CD4-positive, CD25-positive, alpha-beta regulatory T cell (primary cell): Measurements from ENCODE around the gene CERK. TPM values are rescaled to one million over a fixed set of nuclear protein-coding genes. Genes with fewer than 3 reads are reported as not detected.

Experiments
- ATAC-seq, 2 donors: fragments of 150-1000 bp; cut with Tn5 transposase; one replicate each; pipeline ENCODE4 v1.10.0; 2021; ENCODE audit warnings: low read depth in 2 of 2, moderate number of reproducible peaks in 2 of 2, moderate library complexity in 1 of 2
- DNase-seq, 3 donors: peaks; one replicate each; pipeline versions ENCODE4 v3.0.0 to v3.0.0-alpha.2; 2012 to 2022; ENCODE audit warnings: mixed read lengths in 1 of 3
- H3K27ac ChIP-seq: one replicate; pipeline ENCODE4 v1.7.0; 2013; ENCODE audit warnings: mild to moderate bottlenecking, low read length; ENCODE audit not compliant: insufficient read depth, poor library complexity, severe bottlenecking
- H3K27me3 ChIP-seq: one replicate; pipeline ENCODE4 v1.7.0; 2013; ENCODE audit warnings: low read length; ENCODE audit not compliant: control insufficient read depth, insufficient read depth
- H3K36me3 ChIP-seq: one replicate; pipeline ENCODE4 v1.7.0; 2013; ENCODE audit warnings: mild to moderate bottlenecking, low read length, moderate library complexity; ENCODE audit not compliant: control insufficient read depth, insufficient read depth
- H3K4me1 ChIP-seq: 2 replicates; pipeline ENCODE4 v1.7.0; 2013; ENCODE audit warnings: mild to moderate bottlenecking, low read length; ENCODE audit not compliant: insufficient read depth, control insufficient read depth, poor library complexity, severe bottlenecking
- H3K4me3 ChIP-seq: one replicate; pipeline ENCODE4 v1.7.0; 2013; ENCODE audit warnings: low read depth, mild to moderate bottlenecking, low read length, moderate library complexity
- H3K9me3 ChIP-seq, 2 experiments: 1 replicate in 1 of 2; 2 replicates in 1 of 2; pipeline ENCODE4 v1.7.0; 2013; ENCODE audit warnings: low read length in 2 of 2, mild to moderate bottlenecking in 1 of 2, moderate library complexity in 1 of 2; ENCODE audit not compliant: control insufficient read depth in 2 of 2
- H3K27ac Mint-ChIP-seq, 3 donors: one replicate each; pipeline ENCODE4 v1.8.0; 2020 to 2022; ENCODE audit warnings: mild to moderate bottlenecking in 3 of 3, mixed read lengths in 3 of 3, moderate library complexity in 2 of 3
- H3K27me3 Mint-ChIP-seq: one replicate; pipeline ENCODE4 v1.8.0; 2022; ENCODE audit warnings: mild to moderate bottlenecking, mixed read lengths
- H3K36me3 Mint-ChIP-seq: one replicate; pipeline ENCODE4 v1.8.0; 2020; ENCODE audit warnings: mixed read lengths
- H3K4me1 Mint-ChIP-seq, 4 donors: one replicate each; pipeline ENCODE4 v1.8.0; 2020 to 2022; ENCODE audit warnings: mixed read lengths in 4 of 4, mild to moderate bottlenecking in 1 of 4
- H3K4me3 Mint-ChIP-seq, 4 donors: one replicate each; pipeline ENCODE4 v1.8.0; 2020 to 2022; ENCODE audit warnings: mild to moderate bottlenecking in 4 of 4, mixed read lengths in 4 of 4, moderate library complexity in 3 of 4
- H3K9me3 Mint-ChIP-seq, 7 donors: one replicate each; pipeline ENCODE4 v1.8.0; 2020 to 2022; ENCODE audit warnings: mixed read lengths in 7 of 7, mild to moderate bottlenecking in 3 of 7, moderate library complexity in 2 of 7
- polyA plus RNA-seq, 4 donors: library from polyadenylated mRNA; unstranded; fragments of 300-500 nt; fragmentation: Illumina TruSeq; gene quantifications; one replicate each; pipeline ENCODE4 v1.2.3, GENCODE V29; 2021
- total RNA-seq: library from RNA; stranded (reverse); gene quantifications from one replicate; pipeline ENCODE4 v1.2.3, GENCODE V29; 2022

Gene CERK
- total and polyA plus RNA-seq, 5 donors from 2014 or later, result 75.5 to 105 (median 85.3) TPM

DNA sequence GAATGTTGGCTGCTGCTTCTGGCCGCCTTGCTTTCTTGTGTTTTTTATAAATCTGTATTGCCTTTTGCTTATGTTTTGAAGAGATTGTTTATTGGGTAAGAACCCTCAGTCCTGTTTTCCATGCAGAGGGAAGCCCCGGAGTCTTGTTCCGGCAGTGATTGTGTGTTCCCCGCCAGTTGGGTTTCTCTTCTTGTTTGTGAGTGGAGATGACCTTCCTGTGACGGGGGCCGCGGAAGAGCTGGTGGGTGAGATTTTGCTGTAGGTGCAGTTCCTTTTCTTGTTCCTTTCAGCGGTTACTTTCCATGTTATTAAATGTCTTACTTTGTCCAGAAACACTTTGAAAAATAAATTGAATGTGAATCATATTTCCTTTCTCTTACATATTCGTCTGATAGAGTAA is 32.7 kb upstream of the CERK start:
- no peak overlapping the region for H3K4me3 ChIP-seq
- Mint-ChIP-seq H3K36me3 (peaks cover 14% of the 10 kb centered on the region), H3K27ac (peak overlapping the region; percentile 45 to 94 (median 86)), H3K4me1 (peaks cover 21 to 82% (median 51%) of the 10 kb centered on the region in 4 donors), H3K9me3 (peaks cover 0 to 1% (median 0%) of the 10 kb centered on the region in 7 donors), H3K27me3 (peaks cover 4% of the 10 kb centered on the region), H3K4me3 (peak overlapping the region; percentile 34 to 57 (median 44))
- no peaks in the 10 kb centered on the region for H3K9me3 ChIP-seq
- no peaks in the 10 kb centered on the region for H3K27me3 ChIP-seq
- ATAC-seq, result no peak
- DNase-seq, result peak in 1 of 3 donors; percentile 28
- H3K27ac ChIP-seq, result peak overlapping the region; percentile 56
- H3K4me1 ChIP-seq, result peaks cover 43% of the 10 kb centered on the region
- H3K36me3 ChIP-seq, result peaks cover 2% of the 10 kb centered on the region

DNA sequence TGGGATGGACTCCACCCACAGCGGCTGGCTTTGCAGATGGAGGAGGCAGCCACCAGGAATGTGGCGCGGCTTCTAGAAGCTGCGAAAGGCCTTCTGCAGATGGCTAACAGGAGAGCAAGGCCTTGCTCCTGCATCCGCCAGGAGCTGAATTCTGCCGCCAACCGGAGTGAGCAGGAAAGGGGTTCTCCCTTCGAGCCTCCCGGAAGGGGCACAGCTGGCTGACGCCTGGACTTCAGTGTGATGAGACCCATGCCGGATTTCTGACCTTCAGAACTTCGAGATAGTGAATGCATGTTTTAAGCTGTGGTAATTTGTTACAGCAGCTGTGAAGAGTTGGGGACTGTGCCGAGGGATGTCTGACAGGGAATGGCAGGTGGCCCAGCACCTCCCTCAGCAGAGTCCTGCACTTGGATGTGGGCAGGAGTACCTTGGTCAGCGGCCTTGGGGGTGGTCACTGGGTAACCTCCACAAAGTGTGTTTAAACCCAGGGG is 32.1 kb upstream of the CERK start:
- peak overlapping the region; percentile 56 for H3K27ac ChIP-seq
- peaks cover 2% of the 10 kb centered on the region for H3K36me3 ChIP-seq
- H3K9me3 Mint-ChIP-seq, result peaks cover 0 to 1% (median 0%) of the 10 kb centered on the region in 7 donors
- no peaks in the 10 kb centered on the region for H3K9me3 ChIP-seq
- H3K4me1 ChIP-seq, result peaks cover 37% of the 10 kb centered on the region
- ATAC-seq, result no peak
- H3K27me3 ChIP-seq, result no peaks in the 10 kb centered on the region
- peak overlapping the region in 2 of 4 donors; percentile 47 to 57 for H3K4me3 Mint-ChIP-seq
- peak overlapping the region; percentile 45 to 94 (median 86) for H3K27ac Mint-ChIP-seq
- DNase-seq, result no peak
- no peak overlapping the region for H3K4me3 ChIP-seq
- peaks cover 18 to 82% (median 48%) of the 10 kb centered on the region in 4 donors for H3K4me1 Mint-ChIP-seq
- peaks cover 14% of the 10 kb centered on the region for H3K36me3 Mint-ChIP-seq
- peaks cover 4% of the 10 kb centered on the region for H3K27me3 Mint-ChIP-seq

GRCh38 chr22:46769706-46770105 is 31.7 kb upstream of the CERK start:
- Histone ChIP-seq H3K27me3 (no peaks in the 10 kb centered on the region), H3K36me3 (peaks cover 2% of the 10 kb centered on the region), H3K4me1 (peaks cover 37% of the 10 kb centered on the region), H3K9me3 (no peaks in the 10 kb centered on the region), H3K4me3 (no peak overlapping the region), H3K27ac (no peak overlapping the region)
- H3K27ac Mint-ChIP-seq, result peak overlapping the region; percentile 85 to 94 (median 86)
- peaks cover 0 to 1% (median 0%) of the 10 kb centered on the region in 7 donors for H3K9me3 Mint-ChIP-seq
- H3K36me3 Mint-ChIP-seq, result peaks cover 14% of the 10 kb centered on the region
- peaks cover 4% of the 10 kb centered on the region for H3K27me3 Mint-ChIP-seq
- DNase-seq (no peak), ATAC-seq (no peak)
- H3K4me1 Mint-ChIP-seq, result peaks cover 14 to 82% (median 47%) of the 10 kb centered on the region in 4 donors
- peak overlapping the region in 3 of 4 donors; percentile 13 to 55 (median 32) for H3K4me3 Mint-ChIP-seq

DNA sequence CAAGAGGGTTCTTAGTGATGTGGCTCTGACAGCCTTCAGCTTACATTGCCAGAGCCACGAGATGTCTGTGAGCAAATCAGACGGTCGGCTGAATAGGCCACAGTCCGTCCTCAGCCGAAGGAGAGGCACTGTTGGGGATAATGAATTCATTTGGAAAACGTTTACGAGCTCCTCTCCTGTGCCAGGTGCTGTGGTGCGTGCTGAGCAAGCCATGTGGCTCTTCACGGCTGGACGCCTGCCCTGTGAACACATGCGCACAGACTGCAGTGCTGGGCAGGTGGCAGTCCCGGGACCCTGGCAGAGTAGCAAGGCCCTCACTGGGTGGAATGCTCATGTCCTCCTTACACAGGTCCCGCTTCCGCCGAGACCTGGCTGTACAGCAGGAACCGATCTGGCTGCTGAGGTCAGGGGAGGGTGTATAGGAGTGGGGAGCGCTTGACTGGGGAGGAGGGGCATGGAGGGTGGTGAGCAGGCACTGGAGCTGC is 31.2 kb upstream of the CERK start:
- peaks cover 14% of the 10 kb centered on the region for H3K36me3 Mint-ChIP-seq
- H3K27ac Mint-ChIP-seq, result peak overlapping the region; percentile 85 to 94 (median 86)
- no peak overlapping the region for H3K27ac ChIP-seq

DNA sequence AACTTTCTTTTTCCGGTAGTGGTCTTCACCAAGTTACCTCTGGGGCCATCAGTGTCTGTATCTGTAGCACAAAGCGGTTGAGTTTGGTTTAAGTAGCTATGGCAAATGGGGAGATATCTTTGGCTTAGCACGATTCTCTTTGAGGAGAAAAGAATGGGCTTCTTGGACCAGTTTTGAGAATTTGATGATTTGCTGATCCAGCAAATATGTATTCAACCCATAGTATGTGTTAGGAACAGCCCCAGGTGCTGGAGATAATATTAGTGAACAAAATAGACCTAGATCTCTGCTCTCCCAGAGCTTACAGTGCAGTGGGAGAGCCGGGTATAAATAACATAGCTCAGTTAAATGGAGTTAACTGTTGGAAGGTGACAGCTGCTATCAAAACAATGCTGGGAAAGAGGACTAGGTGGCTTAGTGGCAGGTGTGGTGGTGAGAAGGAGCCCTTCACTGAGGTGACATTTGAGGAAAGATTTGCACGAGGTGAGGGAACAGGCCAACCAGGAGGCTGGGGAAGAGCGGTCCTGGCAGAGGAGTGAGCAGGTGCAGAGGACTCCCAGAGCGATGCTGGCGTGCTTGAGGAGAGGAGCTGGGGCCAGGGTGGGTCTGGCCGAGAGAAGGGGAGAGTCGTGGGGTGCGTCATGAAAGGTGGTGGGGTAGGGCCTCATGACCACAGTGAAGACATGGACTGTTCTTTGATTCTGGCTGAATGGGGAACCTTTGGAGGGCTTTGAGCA is 29.4 kb upstream of the CERK start:
- Mint-ChIP-seq H3K27ac (peak overlapping the region; percentile 76 to 97 (median 86)), H3K4me1 (peaks cover 14 to 85% (median 51%) of the 10 kb centered on the region in 4 donors), H3K4me3 (peak overlapping the region in 2 of 4 donors; percentile 49 to 74), H3K36me3 (peaks cover 14% of the 10 kb centered on the region), H3K9me3 (peaks cover 0 to 1% (median 0%) of the 10 kb centered on the region in 7 donors), H3K27me3 (peaks cover 4% of the 10 kb centered on the region)
- ATAC-seq (no peak), DNase-seq (no peak)
- no peak overlapping the region for H3K27ac ChIP-seq
- H3K36me3 ChIP-seq, result peaks cover 6% of the 10 kb centered on the region
- no peaks in the 10 kb centered on the region for H3K27me3 ChIP-seq
- H3K4me1 ChIP-seq, result peaks cover 43% of the 10 kb centered on the region
- no peak overlapping the region for H3K4me3 ChIP-seq
- no peaks in the 10 kb centered on the region for H3K9me3 ChIP-seq

More for the DNA sequence above, 31.2 kb upstream of the CERK start:
- Histone ChIP-seq H3K4me3 (no peak overlapping the region), H3K36me3 (peaks cover 4% of the 10 kb centered on the region), H3K9me3 (no peaks in the 10 kb centered on the region), H3K4me1 (peaks cover 37% of the 10 kb centered on the region), H3K27me3 (no peaks in the 10 kb centered on the region)
- Mint-ChIP-seq H3K27me3 (peaks cover 4% of the 10 kb centered on the region), H3K4me3 (peak overlapping the region in 2 of 4 donors; percentile 13 to 32), H3K9me3 (peaks cover 0 to 1% (median 0%) of the 10 kb centered on the region in 7 donors), H3K4me1 (peaks cover 14 to 82% (median 47%) of the 10 kb centered on the region in 4 donors)
- ATAC-seq (no peak), DNase-seq (no peak)

GRCh38 chr22:46766611-46767010 is 28.6 kb upstream of the CERK start:
- H3K36me3 ChIP-seq, result peaks cover 6% of the 10 kb centered on the region
- H3K27me3 ChIP-seq, result no peaks in the 10 kb centered on the region
- ATAC-seq, result no peak
- no peak overlapping the region for H3K27ac ChIP-seq
- no peaks in the 10 kb centered on the region for H3K9me3 ChIP-seq
- H3K4me1 ChIP-seq, result peaks cover 49% of the 10 kb centered on the region
- H3K36me3 Mint-ChIP-seq, result peaks cover 14% of the 10 kb centered on the region
- H3K4me1 Mint-ChIP-seq, result peaks cover 14 to 92% (median 56%) of the 10 kb centered on the region in 4 donors
- H3K27me3 Mint-ChIP-seq, result peaks cover 4% of the 10 kb centered on the region
- H3K4me3 Mint-ChIP-seq, result peak overlapping the region in 2 of 4 donors; percentile 48 to 74
- no peak overlapping the region for H3K4me3 ChIP-seq
- no peak for DNase-seq
- peak overlapping the region; percentile 7 to 86 (median 76) for H3K27ac Mint-ChIP-seq
- H3K9me3 Mint-ChIP-seq, result peaks cover 0 to 1% (median 0%) of the 10 kb centered on the region in 7 donors

DNA sequence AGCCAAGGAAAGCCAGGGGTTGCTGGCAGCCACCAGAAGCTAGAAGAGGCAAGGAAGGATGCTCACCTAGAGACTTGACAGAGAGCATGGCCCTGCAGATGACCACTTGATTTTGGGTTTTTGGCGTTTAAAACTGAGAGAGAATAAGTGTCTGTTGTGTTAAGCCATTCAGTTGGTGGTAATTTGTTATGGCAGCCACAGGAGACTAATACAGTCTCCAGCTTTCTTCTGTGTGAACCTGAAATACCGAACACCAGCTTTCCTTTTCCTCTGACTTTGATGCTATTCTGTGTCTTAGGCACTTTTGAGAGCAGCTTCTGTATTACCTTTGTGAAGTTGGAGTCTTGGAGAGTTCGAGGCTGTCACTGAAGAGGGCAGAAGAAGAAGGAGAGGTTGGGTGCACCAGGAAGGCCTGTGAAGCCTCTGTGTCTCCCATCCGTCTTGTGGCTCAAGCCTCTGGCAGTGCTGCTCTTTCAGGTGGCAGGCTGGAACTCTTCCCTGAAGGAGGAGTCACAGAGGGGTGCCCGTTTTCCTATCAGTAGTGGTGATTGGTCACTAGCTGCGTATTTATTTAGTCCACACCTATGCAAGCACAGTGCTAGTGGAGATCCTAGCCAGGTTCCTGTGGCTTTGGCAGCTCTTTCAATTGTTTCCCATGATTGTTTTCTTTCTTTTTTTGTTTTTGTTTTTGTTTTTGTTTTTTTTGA is 26.9 kb upstream of the CERK start:
- H3K4me1 ChIP-seq, result peaks cover 54% of the 10 kb centered on the region
- H3K4me3 Mint-ChIP-seq, result peak overlapping the region; percentile 58 to 99 (median 97)
- ATAC-seq (no peak), DNase-seq (no peak)
- peak overlapping the region; percentile 18 for H3K27ac ChIP-seq
- H3K27me3 ChIP-seq, result no peaks in the 10 kb centered on the region
- peaks cover 14% of the 10 kb centered on the region for H3K36me3 Mint-ChIP-seq
- H3K36me3 ChIP-seq, result peaks cover 4% of the 10 kb centered on the region
- peak overlapping the region; percentile 52 to 58 (median 55) for H3K27ac Mint-ChIP-seq
- H3K9me3 ChIP-seq, result no peaks in the 10 kb centered on the region
- H3K4me3 ChIP-seq, result no peak overlapping the region
- peaks cover 5 to 85% (median 51%) of the 10 kb centered on the region in 4 donors for H3K4me1 Mint-ChIP-seq
- peaks cover 0 to 1% (median 0%) of the 10 kb centered on the region in 7 donors for H3K9me3 Mint-ChIP-seq
- H3K27me3 Mint-ChIP-seq, result no peaks in the 10 kb centered on the region
